ENCODE data around the gene FADS3. TPM values are rescaled to one million over a fixed set of nuclear protein-coding genes. Genes with fewer than 3 reads are reported as not detected.
A peak's percentile ranks its signal among the peaks of the same experiment; 100 is the strongest.

FADS3 gene
- total RNA-seq, 1 donor from 2014 or later: 68.5 TPM

DNA sequence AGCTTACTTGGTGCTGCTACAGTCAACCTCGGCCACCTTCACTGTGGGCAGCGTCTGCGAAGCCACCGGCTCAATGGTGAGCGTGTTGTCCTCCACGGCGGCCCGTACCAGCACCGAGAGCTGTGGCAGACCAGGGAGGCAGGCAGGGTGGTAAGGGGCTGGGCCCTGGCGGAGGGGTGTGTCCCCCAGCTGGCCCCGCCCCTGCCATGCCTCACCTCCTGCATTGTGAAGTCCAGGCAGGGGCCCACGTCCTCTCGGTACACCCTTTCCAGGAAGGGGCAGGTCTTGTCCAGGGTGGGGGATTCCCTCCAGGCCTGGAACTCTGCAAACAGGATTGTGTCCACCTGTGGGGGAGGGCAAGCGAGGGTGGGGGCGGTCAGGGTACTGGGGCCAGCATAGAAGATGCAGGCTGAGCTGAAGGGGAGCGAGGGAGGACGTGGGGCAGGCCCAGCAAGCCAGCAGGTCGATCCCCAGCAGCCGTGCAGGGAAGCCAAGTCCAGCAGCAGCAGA lies 13.2 kb upstream of the FADS3 start:
- intact Hi-C loops (cut with DNase I): loop anchor here (5.0 kb wide), 1 partner anchor 43 kb away; no protein-coding TSS in a partner anchor
- Histone ChIP-seq H3K4me1 (no peaks in the 10 kb centered on the region), H3K27me3 (no peaks in the 10 kb centered on the region), H3K4me3 (no peak overlapping the region), H3K27ac (no peak overlapping the region), H3K36me3 (no peaks in the 10 kb centered on the region), H3K9me3 (no peaks in the 10 kb centered on the region)
- DNase-seq: peak; percentile 76
- peak; percentile 80 for ATAC-seq
- TF ChIP-seq CTCF (IDR thresholded peaks at IDR 0.05): no peak

GRCh38 chr11:61903845-61904244 lies 12.5 kb upstream of the FADS3 start:
- Histone ChIP-seq H3K27me3 (no peaks in the 10 kb centered on the region), H3K4me1 (no peaks in the 10 kb centered on the region), H3K9me3 (no peaks in the 10 kb centered on the region), H3K36me3 (no peaks in the 10 kb centered on the region), H3K27ac (no peak overlapping the region), H3K4me3 (no peak overlapping the region)
- TF ChIP-seq CTCF (IDR thresholded peaks at IDR 0.05): no peak
- DNase-seq: no peak
- ATAC-seq: no peak
- intact Hi-C loops (cut with DNase I): loop anchor here (5.0 kb wide), 1 partner anchor 43 kb away; no protein-coding TSS in a partner anchor

DNA sequence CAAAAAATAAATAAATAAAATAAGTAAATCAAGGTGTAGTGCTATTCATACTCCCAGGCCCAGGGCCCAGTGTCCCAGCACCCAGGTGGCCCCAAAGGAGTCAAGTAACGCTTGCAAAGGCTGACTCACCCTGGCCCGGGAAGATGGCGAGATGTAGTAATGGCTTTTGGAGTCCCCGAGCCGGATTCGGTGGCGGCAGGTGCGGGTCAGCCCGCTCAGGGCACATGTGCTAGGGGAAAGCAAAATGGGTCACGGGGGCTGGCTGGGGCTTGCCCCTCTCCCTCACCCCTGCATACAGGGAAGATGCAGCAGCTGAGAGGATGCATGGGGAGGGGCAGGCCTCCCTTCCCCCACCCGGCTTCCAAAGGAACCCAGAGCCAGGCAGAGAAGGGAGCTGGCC lies 11.0 kb upstream of the FADS3 start:
- no peaks in the 10 kb centered on the region for H3K9me3 ChIP-seq
- ATAC-seq (no peak), DNase-seq (no peak)
- H3K27me3 ChIP-seq: no peaks in the 10 kb centered on the region
- intact Hi-C loops (cut with DNase I): loop anchor here (5.0 kb wide), 1 partner anchor 45 kb away; no protein-coding TSS in a partner anchor
- no peak overlapping the region for H3K4me3 ChIP-seq
- no peak for TF ChIP-seq CTCF (IDR thresholded peaks at IDR 0.05)
- H3K27ac ChIP-seq: no peak overlapping the region
- H3K36me3 ChIP-seq: no peaks in the 10 kb centered on the region
- no peaks in the 10 kb centered on the region for H3K4me1 ChIP-seq

DNA sequence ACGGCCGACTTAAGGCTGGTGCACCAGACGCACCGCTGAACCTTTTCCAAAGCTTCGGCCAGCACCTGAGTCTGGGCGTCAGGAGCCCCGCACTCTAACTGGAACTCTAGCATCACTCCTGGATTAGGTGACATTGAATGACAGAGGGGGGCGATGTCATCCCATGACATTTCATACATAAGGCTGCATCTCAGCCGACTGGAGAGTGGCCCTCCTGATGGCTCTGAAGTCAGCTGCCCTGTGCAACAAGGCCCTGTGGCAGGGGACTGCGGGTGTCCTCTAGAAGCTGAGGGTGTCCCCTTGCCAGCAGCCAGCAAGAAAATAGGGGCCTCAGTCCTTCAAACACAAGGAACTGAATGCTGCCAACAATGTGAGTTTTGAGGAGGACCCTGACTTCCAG lies 10.1 kb upstream of the FADS3 start:
- no peaks in the 10 kb centered on the region for H3K4me1 ChIP-seq
- H3K27me3 ChIP-seq: no peaks in the 10 kb centered on the region
- ATAC-seq (no peak), DNase-seq (no peak)
- no peak overlapping the region for H3K4me3 ChIP-seq
- intact Hi-C loops (cut with DNase I): loop anchor here (5.0 kb wide), 1 partner anchor 46 kb away; no protein-coding TSS in a partner anchor
- H3K36me3 ChIP-seq: no peaks in the 10 kb centered on the region
- no peak overlapping the region for H3K27ac ChIP-seq
- no peaks in the 10 kb centered on the region for H3K9me3 ChIP-seq
- TF ChIP-seq CTCF (IDR thresholded peaks at IDR 0.05): no peak

DNA sequence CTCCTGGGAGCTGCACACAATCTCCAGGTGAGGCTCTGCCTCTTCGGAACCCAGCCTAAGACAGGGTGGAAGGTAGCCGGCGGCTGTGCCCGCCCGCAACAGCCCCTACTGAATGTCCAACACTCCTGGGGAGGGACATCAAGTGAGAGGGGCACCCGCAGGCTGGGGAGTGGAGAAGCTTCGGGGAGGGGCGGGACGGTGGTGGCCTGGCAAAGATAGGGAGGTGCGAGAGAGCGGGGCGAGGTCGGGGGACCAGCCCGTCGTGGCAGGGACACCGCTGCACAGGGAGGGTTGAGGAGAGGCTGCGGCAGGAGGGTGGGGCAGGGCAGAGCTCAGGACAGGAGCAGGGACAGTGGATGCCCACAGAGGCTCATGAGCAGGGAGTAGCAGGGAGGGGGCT lies 8.9 kb upstream of the FADS3 start:
- H3K27me3 ChIP-seq: no peaks in the 10 kb centered on the region
- no peak overlapping the region for H3K4me3 ChIP-seq
- intact Hi-C loops (cut with DNase I): loop anchor here (5.0 kb wide), 1 partner anchor 47 kb away; no protein-coding TSS in a partner anchor
- H3K36me3 ChIP-seq: no peaks in the 10 kb centered on the region
- DNase-seq (no peak), ATAC-seq (no peak)
- no peak for TF ChIP-seq CTCF (IDR thresholded peaks at IDR 0.05)
- no peak overlapping the region for H3K27ac ChIP-seq
- H3K9me3 ChIP-seq: no peaks in the 10 kb centered on the region
- no peaks in the 10 kb centered on the region for H3K4me1 ChIP-seq

All from upper lobe of right lung (tissue), 1 donor.